NCI-H2196 treated with DMSO at 0.1 percent for 48 hours (cell line): ENCODE results near the gene SP110.
"Not testable (repeated sequence)": the region's sequence is repeated elsewhere in the genome, so short reads cannot be mapped to it uniquely, and the experiment has no call there.

ENCODE experiments used
- DNase-seq: peaks from one replicate; lab custom pipeline; 2025; ENCODE audit not compliant: unreplicated experiment; lab: John Stamatoyannopoulos, UW

Gene SP110

DNA sequence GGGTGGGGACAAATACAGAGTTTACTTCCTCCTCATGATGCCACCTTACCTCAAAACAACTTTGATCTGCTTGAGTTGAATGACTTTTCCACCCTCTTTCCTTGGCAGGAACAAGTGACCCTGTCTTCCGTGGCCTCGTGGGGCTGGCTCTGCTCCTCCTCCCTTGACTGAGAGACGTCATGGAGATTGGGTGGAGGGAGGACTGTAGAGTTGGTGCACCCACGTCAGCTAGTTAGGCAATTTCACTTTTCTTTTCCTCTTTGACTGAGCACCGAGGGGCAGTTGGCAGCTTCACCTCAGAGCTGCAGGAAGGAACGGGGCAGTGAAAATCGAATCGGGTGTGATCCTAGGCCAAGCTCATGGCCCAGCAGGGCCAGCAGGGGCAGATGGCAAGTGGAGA lies 5.7 kb upstream of the SP110 start, which contains the start of gene SP140:
Gene SP140 (plus strand): TSS at position 251 of the 400 bp plus-strand sequence. CDS start 109 bp downstream, at position 360.
- DNase-seq: no peak

DNA sequence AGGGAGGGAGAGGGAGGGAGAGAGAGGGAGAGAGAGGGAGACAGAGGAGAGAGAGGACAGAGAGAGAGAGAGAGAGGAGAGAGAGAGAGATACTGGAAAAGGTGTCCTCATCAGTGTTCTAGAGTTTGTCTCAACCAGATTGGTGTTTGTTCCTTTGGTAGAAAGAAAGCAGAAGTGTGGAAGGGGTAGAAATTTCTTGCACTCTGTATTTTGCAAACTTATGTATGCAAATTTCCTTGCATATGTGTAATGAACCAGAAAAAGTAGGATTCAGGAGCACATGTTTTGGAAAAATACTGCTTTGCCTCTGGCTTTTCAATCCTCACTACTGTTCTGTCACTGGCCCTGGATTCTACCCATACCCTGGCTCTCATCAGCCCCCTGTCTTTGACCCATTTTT lies 4.7 kb upstream of the SP110 start:
- no peak for DNase-seq

DNA sequence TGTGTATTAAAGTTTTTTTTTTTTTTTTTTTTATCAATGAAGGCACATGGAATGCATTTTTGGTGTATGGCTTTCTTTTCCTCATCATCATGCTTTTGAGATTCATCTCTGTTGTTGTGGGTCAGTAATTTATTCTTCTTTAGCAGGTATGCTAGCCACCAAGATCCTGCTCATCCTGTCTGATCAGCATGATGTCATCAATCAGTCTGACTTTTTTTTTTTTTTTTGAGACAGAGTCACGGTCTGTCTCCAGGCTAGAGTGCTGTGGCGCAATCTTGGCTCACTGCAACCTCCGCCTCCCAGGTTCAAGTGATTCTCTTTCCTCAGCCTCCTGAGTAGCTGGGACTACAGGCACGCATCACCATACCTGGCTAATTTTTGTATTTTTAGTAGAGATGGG lies 3.0 kb upstream of the SP110 start:
- not testable (repeated sequence) for DNase-seq

DNA sequence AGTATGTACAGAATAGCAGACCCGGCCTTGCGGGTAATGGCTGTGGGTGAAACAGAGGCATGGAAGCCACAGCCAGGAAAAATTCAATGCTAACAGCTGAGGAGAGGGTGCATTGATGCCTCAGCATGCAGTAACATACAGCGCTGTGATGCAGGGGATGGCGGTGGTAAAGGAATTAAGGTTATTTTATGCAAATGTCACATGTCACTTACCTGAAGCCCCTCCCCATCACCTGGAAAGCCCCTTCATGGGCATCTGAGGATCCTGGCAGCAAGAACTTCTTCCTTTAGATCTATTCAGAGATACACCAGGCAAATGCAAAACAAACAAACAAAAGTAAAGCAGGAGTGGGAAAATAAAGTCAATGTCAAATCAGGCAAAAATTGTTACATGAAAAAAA lies 1.7 kb upstream of the SP110 start:
- no peak for DNase-seq

DNA sequence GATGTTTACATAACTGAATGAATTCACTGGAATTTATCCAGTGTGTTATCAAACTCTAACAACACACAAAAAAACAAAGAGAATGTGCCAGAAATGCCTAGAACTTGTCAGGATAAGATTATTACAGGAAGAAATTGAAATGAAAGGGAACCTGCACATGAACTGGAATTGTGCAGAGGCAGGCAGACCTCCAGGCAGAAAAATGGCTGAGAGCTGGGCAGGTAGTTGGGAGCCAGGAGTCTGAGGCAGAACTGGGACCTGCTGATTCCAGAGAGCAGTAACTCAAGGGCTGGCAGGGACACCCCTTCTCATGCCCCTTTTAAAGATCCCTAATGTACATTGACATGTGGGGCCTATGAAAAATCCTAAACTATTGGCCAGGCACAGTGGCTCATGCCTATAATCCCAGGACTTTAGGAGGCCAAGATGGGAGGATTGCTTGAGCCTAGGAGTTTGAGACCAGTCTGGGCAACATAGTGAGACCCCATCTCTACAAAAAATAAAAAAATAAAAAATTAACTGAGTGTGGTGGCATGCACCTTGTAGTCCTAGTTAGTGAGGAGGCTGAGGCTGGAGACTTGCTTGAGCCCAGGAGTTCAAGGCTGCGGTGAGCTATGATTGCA lies 674 bp upstream of the SP110 start:
- DNase-seq: no peak

DNA sequence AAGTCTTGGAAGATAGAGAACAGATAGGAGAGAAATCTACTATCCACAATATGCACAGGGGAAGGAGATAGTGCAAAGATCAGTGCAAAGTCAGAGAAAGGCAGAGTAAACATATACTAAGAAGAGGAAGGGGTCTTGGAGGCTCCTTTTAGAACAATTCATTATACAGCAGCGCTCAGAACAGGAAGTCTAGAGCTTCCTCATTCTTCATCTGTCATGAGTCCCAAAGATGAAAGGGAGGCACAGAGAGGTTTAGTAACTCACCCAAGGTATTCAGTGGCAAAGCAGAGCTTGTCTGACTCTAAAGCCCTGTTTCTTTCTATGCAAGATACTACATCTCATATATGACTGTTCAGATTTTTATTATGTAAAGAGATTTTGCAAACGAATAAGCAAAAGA lies 1.4 kb downstream of the SP110 start:
- DNase-seq: no peak

DNA sequence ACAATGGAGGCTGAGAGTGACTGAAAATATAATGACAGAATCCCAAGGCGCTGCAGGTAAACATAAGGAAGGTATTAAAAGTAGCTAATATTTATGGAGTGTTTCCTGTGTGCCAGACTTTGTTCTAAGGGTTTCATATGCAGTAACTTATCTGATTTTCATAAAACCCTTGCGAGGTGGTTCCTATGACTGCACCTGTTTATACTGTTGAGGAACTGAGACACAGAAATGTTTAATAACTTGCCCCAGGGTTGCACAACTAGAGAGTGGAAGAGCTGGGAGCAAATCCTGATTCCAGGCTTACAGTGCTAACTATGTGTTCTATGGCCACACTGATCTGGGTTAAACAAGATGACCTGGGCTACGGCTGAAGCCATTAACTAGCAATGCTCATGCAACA lies 2.4 kb downstream of the SP110 start:
- no peak for DNase-seq

DNA sequence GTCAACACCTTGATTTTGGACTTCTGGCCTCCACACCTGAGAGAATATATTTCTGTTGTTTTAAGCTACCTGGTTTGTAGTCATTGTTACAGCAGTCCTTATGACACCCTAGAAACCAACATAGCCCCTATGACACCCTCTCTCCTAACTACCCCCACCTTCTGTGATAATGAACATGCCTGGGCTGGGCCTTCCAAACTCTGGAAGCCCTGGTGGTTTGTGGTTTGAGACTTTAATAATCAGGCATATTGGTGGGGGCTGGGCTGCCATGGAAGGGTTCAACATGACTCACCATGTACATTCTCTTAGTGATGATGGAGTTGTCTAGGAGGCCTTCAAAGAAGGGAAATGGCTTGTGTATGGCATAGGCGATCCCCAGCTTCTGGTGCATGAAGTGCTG lies 3.3 kb downstream of the SP110 start:
- DNase-seq: no peak

DNA sequence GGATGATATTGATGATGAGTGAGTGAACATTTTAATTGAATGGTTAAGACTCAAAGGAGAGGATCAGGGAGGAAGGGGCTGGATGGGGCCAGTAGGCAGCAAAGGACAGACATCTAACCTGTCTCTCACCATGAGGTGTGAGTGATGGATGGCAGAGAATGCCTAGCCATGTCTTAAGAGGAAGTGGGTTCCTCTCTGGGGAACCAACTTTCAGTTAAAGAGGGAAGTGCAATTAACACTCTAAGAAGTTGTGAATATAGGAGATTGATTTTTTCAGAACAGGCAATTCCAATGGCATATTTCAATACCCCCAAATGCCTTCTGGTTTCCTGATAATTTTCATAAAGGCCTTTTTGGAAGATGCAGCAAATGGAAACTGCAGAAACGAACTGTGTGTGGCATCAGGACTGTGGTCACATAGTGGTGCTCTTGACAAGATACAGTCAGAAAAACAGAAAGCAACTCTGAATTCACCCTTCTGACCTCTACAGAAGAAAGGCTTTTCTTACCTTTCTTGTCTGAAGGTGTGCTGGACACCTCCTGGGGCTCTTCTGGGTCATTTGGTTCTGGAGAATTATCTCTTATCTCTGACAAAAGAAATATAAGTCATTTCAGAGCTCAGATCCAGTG lies 10.2 kb downstream of the SP110 start:
- DNase-seq: no peak

DNA sequence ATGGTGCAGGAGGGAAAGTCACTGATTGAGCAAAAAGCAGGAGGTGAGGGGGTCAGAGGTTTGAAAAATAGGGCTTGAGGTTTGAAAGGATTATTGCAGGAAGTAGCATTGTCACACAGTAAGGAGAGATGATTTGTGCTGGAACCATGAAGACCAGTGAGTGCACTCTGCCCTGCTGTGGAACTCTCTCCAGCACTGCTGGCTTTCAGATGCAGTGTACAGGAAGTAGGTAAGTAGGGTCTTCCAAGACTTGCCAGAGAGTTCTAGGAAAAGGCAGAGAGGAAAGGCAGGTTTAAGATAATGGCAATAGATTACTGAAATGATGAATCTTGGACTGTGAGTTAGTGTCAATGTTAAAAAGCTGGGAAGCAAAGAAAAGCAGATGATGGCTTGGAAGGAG lies 11.2 kb downstream of the SP110 start:
- no peak for DNase-seq

DNA sequence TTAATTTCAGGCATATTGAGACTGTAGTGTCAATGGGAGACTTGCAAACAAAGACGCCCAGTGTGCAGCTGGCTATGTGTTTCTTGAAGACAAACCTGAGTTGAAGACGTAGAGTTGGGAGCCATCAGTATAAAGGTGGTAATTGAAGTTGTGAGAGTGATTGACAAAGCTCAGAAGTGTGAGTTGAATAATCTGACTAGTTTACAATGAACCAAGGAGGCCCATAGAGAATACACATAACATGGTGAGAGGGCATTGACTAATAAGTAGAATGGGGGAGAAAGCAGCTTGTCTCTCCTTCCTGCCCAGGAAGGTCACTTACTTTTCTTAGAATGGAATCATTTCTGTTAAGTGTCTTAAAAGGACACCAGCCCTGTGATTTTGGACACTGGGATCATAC lies 14.1 kb downstream of the SP110 start:
- DNase-seq: no peak

DNA sequence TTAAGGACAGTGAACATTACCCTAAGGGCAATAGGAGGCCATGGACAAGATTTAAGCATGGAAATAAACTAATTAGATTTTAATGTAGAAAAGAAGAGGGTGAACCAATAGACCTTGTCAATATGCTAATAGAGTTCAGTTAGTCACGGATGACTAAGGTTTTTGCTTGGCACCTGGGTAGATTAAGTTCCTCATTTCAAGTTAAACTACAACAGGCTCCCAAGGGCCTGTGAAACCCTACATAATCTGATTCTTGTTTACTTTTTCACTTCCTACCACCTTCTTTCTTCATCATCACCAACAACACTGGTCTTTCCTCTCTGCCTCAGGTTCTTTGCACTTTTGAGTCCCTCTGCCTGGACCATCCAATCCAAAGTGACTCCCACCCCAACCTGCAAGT lies 14.8 kb downstream of the SP110 start:
- DNase-seq: no peak

DNA sequence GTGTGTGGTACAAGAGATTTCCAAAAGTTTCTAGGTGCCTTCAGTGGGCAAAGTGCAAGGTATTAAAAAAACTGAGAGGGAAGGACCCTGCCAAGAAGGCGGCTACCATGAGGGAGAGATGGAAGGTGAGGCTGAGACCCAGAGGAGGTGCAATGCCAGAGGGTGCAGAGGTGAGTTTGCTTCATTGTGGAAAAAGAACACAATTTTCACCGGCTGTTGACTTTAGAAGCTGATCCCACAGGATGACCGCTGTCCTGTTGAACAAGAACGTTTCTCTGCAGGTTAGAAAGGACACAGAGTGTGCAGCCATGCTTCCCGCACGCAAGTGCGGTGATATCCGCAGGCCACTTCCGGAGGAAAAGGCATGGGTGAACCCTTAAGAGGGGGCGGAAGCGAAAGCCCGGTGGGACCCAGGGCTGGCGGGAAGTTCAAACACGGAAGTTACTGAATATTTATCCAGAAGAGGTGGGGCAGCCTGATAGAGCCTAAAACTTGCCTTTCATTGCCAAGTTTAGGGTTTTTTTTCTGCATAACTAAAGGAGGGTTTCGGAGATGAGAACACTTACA lies 16.6 kb downstream of the SP110 start:
- no peak for DNase-seq

DNA sequence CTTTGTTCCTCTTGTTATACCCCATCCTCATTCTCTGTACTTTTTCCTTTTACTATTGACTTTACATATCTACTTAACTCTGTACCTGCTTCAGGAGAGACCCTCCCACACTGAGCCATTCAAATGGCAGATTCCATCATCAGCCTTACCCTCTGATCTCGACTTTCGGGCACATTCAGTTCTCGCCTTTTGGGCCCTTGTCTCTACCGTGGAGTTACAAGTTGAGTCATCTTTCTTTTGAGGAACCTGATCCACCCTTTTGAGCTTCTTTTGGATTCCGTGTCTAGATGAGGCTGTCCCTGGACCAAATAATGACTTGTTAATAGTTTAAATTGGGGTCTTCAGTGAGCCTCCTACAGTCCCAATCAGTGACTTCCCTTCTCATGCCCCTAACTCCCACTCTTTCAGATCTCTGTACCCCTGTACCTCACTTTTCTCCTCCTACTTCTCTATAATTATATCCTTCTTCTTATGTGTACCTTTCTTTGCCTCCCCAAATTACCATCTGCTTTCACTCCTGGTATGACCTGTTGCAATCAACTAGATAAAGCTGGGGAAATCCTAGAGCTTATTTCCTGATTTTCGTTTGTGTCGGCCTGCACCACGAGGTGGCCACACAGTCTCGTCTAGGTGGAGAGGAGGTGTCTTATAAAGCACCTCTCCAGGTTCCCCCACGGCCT lies 17.2 kb downstream of the SP110 start:
- DNase-seq: no peak

DNA sequence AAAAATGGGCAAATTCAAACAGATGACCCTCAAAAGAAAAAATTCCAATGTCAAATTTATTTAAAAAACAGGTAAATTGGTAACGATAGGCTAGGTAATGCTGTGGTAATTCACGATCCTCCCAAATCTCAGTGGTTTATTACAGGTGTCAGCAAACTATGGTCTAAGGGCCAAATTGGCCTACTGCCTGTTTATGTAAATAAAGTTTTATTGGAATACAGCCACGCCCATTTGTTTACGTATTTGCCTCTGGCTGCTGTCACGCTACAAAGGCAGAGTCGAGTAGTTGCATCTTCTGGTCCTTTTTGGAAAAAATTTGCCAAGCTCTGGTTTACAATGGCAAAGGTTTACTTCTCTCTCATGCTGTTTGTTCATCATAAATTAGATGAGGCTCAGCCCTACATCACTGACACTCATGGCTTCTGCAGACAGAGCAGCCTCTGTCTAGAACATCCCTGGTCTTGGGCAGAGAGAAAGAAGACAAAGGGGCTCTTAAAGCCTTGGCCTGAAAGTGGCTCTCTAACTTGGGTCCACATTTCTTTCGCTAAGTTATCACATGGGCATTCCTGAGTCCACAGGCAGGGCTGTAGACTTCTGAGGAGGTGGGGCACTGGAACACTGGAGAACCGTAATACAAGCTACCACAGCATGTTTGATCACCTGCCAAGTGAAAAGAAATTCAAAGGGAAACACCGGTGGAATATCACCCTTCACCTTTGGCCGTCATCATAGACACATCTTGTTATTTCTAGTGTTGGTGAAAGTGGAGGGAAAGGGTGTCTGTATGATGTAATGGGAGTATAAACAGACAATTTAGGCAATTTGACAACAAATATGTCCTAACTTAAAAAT lies 34.8 kb downstream of the SP110 start:
- DNase-seq: peak; percentile 48

DNA sequence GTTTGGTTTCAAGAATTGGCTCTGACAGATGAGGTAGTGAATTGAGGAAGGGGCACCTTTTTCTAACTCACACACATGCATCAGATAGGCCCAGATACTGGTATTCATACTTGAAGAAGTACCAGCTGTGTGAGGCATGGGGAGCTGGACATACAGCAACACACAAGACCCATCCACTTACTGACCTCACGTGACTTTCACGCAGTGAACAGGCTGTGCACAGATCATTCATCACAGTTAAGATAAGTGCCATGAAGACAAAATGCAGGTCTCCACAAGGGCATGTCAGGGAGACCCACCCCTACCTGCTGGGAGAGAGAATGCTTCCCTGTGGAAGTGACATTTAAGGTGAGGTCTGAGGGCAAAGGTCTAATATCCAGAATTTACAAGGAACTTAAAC lies 38.6 kb downstream of the SP110 start:
- no peak for DNase-seq

DNA sequence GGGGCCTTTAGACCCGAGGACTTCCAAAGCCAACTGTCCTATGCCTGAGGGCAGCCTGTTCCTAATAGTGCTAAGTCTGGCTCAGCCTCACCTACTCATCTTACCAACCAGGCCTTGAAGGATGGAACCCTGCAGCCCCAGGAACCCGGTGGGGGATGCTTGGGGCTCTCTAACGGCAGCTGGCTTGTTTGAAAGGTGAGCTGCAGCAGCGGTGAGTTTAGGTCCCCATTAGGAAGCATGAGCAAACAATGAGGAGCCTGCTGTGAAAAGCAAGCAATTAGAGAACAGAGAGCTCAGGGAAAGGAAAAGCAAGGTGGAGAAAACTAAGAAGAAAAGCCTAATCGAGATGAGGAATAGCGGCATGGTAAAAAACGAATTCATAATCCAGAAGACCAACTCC lies 39.9 kb downstream of the SP110 start:
- no peak for DNase-seq

DNA sequence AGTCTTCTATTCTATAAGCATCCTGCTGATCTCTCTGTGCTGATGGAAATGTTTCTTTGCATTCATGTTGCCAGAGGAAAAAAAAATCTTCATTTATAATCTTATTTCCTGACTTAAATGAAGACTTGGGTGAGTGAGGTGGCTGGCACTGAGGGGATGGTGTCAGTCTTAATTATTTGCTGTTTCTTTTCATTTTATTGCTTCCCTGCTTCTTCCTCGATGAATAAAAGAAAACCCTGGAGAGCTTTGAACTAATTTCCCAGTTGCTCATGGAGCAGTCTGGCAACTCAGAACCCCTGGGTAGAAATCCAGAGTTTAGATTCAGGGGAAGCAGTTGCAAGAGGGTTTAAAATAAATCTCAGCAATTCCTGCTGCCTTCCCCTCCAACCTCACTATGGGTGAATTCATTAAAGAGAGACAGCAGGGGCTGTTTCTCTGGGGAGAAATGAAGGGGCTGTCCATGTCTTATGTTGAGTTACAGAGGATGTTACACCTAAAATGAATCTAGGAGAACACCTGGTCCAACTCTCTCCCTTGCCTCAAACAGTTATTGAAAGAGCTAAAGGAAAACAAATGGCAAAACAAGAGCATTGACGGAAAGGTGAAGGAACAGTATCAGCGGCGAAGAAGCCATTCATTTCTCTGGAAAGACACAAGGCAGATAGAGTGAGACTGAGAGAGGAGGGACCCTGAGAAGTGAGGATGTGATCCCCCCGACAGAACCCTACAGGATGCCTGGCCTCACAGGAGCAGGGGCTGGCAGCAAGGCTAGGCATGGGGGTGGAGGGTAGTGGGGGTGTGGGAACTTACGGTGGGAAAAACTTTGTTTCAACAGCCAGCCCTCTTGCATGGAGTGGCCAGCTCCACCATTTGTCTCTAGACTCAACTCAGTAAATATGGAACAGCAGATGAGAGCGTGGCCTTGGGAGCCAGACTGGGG lies 41.0 kb downstream of the SP110 start:
- DNase-seq: no peak

DNA sequence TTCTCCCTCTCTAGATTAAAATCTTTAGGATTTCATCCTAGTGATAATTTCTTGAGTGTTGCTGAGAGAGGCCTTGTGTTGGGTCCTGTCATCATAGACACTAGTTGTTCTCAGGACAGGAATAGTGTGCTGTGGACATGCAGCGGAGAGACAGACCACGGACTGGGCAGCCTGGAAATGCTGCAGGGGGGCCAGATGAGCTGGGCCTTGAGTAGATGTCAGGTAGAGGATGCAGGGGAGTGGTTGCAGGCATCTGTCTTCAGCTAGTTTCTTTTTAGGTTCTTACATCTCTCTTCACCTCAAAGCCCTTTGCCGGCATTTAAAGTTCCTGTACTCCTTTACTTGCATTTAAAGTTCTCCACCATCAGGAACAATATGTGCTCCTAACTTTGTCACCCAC lies 42.8 kb downstream of the SP110 start:
- no peak for DNase-seq

DNA sequence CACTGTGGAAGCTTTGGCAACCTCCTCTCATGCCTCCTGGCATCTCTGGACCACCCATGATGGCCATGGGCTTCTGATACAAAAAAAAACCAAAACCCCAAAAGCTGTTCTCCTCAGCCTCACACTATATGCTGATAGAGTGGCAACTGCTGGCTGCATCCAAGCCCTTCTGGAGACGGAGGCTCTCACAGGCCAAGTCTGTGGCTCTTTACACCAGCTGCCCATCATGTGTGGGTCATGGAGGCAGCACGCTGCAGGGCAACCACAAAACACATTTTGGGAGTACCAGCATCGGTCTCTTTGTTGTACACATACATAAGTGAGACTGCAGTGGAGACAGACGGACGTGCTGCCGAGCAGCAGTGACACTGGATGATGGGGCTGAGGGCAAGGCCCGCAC lies 45.3 kb downstream of the SP110 start:
- no peak for DNase-seq
